Measurements from ENCODE around the gene DCTD. TPM values are rescaled to one million over a fixed set of nuclear protein-coding genes. Genes with fewer than 3 reads are reported as not detected.
A peak's percentile ranks its signal among the peaks of the same experiment; 100 is the strongest.

Gene DCTD
- total and polyA plus RNA-seq, 2 of the 13 experiments (the other 11 are each of a cell fraction or from before 2014, with no cell fraction given) = 85.1 to 95.3 TPM

- TF ChIP-seq, protein P1, sequence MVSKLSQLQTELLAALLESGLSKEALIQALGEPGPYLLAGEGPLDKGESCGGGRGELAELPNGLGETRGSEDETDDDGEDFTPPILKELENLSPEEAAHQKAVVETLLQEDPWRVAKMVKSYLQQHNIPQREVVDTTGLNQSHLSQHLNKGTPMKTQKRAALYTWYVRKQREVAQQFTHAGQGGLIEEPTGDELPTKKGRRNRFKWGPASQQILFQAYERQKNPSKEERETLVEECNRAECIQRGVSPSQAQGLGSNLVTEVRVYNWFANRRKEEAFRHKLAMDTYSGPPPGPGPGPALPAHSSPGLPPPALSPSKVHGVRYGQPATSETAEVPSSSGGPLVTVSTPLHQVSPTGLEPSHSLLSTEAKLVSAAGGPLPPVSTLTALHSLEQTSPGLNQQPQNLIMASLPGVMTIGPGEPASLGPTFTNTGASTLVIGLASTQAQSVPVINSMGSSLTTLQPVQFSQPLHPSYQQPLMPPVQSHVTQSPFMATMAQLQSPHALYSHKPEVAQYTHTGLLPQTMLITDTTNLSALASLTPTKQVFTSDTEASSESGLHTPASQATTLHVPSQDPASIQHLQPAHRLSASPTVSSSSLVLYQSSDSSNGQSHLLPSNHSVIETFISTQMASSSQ (IDR thresholded peaks at IDR 0.05; ENCODE audit: low read depth) = peak; percentile 93
- TF ChIP-seq, protein P1 (CRISPR knock-in tag; IDR thresholded peaks at IDR 0.05; ENCODE audit: borderline replicate concordance) = peak; percentile 97
- TF ChIP-seq ZFP91 (CRISPR knock-in tag; IDR thresholded peaks at IDR 0.05; ENCODE audit: borderline replicate concordance) (peak; percentile 46; the same call in 1 of the 2 replicates), RORA (CRISPR knock-in tag; IDR thresholded peaks at IDR 0.05) (no peak), ESRRA (CRISPR knock-in tag; IDR thresholded peaks at IDR 0.05; ENCODE audit: low read depth) (peak; percentile 70), ZNF296 (CRISPR knock-in tag; conservative IDR thresholded peaks at IDR 0.05) (no peak), EP300 (IDR thresholded peaks at IDR 0.05; ENCODE audit: low read depth in 2 of 2, low read length in 2 of 2) (peak; percentile 51 to 86; a peak in 1 of 4 replicates), EP300 (CRISPR knock-in tag; IDR thresholded peaks at IDR 0.05; ENCODE audit: borderline replicate concordance) (peak; percentile 66; the same call in 1 of the 2 replicates), ZNF382 (CRISPR knock-in tag; IDR thresholded peaks at IDR 0.05; ENCODE audit: borderline replicate concordance) (no peak), DPF2 (CRISPR knock-in tag; IDR thresholded peaks at IDR 0.05; ENCODE audit: borderline replicate concordance, low read depth) (peak; percentile 41; the same call in 1 of the 2 replicates), FOXJ3 (CRISPR knock-in tag; IDR thresholded peaks at IDR 0.05; ENCODE audit: borderline replicate concordance) (peak; percentile 86; the same call in 1 of the 2 replicates), TCF7 (IDR thresholded peaks at IDR 0.05; ENCODE audit: low read depth) (peak; percentile 57), ZNF709 (CRISPR knock-in tag; IDR thresholded peaks at IDR 0.05) (peak; percentile 82; the same call in 1 of the 2 replicates), FOXK2 (IDR thresholded peaks at IDR 0.05) (0 out of 2 replicates have a peak, but pooled peaks have one; percentile 24)
- TF ChIP-seq, protein P2, sequence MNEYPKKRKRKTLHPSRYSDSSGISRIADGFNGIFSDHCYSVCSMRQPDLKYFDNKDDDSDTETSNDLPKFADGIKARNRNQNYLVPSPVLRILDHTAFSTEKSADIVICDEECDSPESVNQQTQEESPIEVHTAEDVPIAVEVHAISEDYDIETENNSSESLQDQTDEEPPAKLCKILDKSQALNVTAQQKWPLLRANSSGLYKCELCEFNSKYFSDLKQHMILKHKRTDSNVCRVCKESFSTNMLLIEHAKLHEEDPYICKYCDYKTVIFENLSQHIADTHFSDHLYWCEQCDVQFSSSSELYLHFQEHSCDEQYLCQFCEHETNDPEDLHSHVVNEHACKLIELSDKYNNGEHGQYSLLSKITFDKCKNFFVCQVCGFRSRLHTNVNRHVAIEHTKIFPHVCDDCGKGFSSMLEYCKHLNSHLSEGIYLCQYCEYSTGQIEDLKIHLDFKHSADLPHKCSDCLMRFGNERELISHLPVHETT (CRISPR knock-in tag; conservative IDR thresholded peaks at IDR 0.05) = peak; percentile 48; the same call in 1 of the 2 replicates
- TF ChIP-seq, protein P3, sequence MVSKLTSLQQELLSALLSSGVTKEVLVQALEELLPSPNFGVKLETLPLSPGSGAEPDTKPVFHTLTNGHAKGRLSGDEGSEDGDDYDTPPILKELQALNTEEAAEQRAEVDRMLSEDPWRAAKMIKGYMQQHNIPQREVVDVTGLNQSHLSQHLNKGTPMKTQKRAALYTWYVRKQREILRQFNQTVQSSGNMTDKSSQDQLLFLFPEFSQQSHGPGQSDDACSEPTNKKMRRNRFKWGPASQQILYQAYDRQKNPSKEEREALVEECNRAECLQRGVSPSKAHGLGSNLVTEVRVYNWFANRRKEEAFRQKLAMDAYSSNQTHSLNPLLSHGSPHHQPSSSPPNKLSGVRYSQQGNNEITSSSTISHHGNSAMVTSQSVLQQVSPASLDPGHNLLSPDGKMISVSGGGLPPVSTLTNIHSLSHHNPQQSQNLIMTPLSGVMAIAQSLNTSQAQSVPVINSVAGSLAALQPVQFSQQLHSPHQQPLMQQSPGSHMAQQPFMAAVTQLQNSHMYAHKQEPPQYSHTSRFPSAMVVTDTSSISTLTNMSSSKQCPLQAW (CRISPR knock-in tag; IDR thresholded peaks at IDR 0.05) = peak; percentile 96
- TF ChIP-seq, protein P4, sequence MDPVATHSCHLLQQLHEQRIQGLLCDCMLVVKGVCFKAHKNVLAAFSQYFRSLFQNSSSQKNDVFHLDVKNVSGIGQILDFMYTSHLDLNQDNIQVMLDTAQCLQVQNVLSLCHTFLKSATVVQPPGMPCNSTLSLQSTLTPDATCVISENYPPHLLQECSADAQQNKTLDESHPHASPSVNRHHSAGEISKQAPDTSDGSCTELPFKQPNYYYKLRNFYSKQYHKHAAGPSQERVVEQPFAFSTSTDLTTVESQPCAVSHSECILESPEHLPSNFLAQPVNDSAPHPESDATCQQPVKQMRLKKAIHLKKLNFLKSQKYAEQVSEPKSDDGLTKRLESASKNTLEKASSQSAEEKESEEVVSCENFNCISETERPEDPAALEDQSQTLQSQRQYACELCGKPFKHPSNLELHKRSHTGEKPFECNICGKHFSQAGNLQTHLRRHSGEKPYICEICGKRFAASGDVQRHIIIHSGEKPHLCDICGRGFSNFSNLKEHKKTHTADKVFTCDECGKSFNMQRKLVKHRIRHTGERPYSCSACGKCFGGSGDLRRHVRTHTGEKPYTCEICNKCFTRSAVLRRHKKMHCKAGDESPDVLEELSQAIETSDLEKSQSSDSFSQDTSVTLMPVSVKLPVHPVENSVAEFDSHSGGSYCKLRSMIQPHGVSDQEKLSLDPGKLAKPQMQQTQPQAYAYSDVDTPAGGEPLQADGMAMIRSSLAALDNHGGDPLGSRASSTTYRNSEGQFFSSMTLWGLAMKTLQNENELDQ (CRISPR knock-in tag; IDR thresholded peaks at IDR 0.05; ENCODE audit: borderline replicate concordance) = no peak
Measured at GRCh38 chr4:182895791-182896292, 21.3 kb downstream of the DCTD start (continued).

Measured in HepG2 (cell line).